ENCODE results near the gene MAP2K5.

Gene MAP2K5

GRCh38 chr15:67762610-67763368 is 220.3 kb downstream of the MAP2K5 start:
- peak; percentile 78 for DNase-seq

GRCh38 chr15:67765701-67766100 is 223.2 kb downstream of the MAP2K5 start:
- no peak for DNase-seq

- no peak for DNase-seq
Observed at GRCh38 chr15:67766968-67767367, 224.5 kb downstream of the MAP2K5 start.

DNA sequence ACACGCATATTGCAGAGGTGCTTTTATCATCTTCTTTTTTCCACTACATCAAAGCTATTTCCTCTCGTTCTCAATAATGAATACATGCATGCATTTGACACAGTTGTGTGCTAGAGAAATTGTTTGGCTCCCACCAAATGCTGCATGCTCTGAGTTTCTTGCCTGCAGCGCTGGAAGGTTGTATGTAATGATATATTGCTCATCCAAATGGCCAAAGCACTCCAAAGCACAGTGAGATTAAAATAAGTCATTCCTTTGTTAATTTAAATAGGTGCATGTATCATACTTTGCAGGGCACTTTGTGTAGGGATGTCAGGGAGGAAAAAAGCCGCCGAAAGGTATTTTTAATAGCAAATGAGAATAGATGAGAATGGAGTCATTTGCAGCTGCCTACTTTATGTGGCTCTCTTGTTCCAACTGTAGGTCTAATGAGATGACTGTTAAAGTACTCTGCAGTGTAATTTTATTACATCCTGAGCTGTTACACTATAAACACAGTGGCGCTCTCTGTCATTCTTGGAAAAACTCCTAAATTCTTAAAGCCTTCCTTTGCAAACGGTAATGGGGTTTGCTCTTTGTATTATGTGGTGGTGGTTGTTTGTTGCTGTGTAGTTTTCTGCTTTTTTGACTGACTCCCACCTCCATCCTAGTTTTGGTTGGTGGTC is 225.9 kb downstream of the MAP2K5 start:
- no peak for DNase-seq

GRCh38 chr15:67769497-67770357 is 227.2 kb downstream of the MAP2K5 start:
- DNase-seq = no peak

- DNase-seq = no peak
Observed at GRCh38 chr15:67770358-67770628, 227.8 kb downstream of the MAP2K5 start.

DNA sequence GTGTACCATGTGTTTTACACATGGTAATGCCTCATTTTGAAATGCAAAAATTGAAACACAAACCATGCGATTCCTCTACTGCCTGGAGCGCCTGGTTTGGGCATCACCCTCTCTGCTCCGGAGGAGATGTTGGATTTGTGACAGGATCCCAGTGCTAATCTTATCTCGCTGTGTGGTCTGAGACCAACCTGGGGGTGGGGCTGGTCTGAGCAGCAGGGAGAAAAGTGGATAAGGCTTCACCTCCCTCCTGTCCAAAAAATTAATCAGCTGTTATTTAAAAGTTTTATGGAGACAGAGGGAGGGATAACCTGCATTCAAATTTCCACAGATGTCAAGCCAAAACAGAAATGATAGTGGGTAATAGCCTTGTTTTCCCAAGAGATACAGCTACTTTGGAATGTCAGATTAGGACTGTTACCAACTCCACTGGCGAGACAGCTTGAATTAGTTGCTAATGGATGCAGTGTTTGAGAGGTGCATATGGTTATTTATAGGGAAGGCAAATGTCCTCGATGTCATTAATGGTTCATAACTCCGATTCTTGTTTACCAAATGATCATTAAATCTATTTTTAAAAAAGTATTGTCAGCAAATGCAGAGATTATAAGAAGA is 228.8 kb downstream of the MAP2K5 start:
- no peak for DNase-seq

GRCh38 chr15:67774626-67775025 is 232.1 kb downstream of the MAP2K5 start:
- no peak for DNase-seq

GRCh38 chr15:67775250-67775649 is 232.7 kb downstream of the MAP2K5 start:
- DNase-seq = no peak

DNA sequence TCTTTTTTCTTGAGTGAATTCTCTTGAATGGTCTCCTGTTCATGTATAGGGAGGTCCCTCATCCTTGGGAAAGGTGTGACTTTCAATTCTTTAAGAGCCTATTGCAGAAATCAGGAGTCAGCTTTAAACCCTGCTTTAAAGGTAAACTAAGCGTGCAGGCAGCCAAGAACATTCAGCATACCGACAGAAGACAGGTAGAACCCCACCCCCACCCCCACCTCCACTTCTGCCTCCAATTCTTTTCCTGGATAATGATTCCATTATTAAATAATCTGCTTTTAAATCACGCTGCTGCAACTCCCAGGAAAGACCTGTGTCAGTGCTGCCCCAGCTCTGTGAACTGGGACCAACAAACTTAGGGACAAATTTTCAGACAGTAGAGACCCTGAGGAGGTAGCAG is 233.5 kb downstream of the MAP2K5 start:
- no peak for DNase-seq

GRCh38 chr15:67776600-67776999 is 234.1 kb downstream of the MAP2K5 start:
- no peak for DNase-seq

DNA sequence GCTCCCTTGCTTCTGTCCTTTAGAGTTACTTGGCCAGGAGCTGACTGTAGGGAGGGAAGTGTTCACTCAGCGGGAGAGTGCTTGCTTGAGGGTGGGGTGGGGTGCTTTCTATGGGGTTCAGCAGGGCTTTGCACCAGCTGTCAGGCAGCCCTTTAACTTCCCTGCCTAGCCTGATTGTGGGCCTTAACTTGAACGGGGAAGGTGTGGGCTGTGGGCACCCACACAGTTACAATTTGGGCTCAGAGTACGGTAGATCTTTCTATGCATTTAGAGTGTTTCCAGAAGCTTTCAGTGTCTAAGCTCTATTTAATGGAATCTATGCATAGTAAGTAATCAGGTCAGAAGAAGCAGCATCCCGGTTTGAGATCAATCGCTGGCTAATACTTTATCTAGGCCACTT is 234.6 kb downstream of the MAP2K5 start:
- DNase-seq = no peak

- no peak for DNase-seq
Observed at GRCh38 chr15:67777773-67778172, 235.3 kb downstream of the MAP2K5 start.

GRCh38 chr15:67778968-67779548 is 236.6 kb downstream of the MAP2K5 start:
- DNase-seq = no peak

DNA sequence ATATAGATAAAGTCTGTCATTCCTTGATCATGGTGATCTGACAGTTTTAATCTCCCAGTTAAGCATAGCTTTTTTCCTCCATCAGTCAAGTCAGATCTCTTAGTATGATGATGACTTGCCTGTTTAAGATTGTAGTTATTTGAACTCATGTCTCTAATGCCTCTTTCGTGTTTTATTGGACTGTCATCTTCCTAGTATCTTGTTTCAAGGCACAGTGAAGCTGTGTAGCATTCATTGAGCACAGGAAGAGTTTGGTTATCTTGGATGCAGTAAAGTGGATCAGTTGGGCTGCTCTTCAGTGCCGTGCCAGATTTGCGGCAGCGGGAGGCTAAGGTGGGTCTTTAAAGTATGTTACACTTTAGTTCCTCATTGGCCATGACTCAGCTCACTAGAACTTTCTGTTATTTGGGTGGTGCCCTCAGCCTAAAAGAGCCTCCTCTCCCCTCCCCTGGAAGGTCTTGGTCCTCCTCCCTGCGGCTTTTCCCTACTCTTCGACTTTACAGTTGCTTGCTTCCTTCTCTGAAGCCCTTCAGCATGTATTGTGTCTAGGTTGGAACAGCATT is 237.1 kb downstream of the MAP2K5 start:
- DNase-seq = no peak

- DNase-seq = no peak
Observed at GRCh38 chr15:67781061-67781460, 238.6 kb downstream of the MAP2K5 start.

- DNase-seq = no peak
Observed at GRCh38 chr15:67781907-67782690, 239.6 kb downstream of the MAP2K5 start.

- DNase-seq = no peak
Observed at GRCh38 chr15:67782691-67782991, 240.1 kb downstream of the MAP2K5 start.

- DNase-seq = peak; percentile 30
Observed at GRCh38 chr15:67783303-67783702, 240.8 kb downstream of the MAP2K5 start.

- DNase-seq = no peak
Observed at GRCh38 chr15:67784090-67784781, 241.7 kb downstream of the MAP2K5 start.

GRCh38 chr15:67784856-67785430 is 242.4 kb downstream of the MAP2K5 start:
- no peak for DNase-seq

Data from activated CD4-positive, alpha-beta T cell treated with anti-CD3 and anti-CD28 coated beads, Interleukin-2, amount 50 U/mL, for 16 hours (primary cell).